AG09309 (cell line): ENCODE measurements around the gene ESF1.
A peak's percentile ranks its signal among the peaks of the same experiment; 100 is the strongest.
"Not testable (repeated sequence)": the region's sequence is repeated elsewhere in the genome, so short reads cannot be mapped to it uniquely, and the experiment has no call there.

Source experiments
- DNase-seq: peaks from one replicate; pipeline ENCODE4 v3.0.0-alpha.2; 2010; ENCODE audit warnings: low read depth
- H3K4me3 ChIP-seq: 2 replicates; pipeline ENCODE4 v1.5.1; 2011; ENCODE audit warnings: mild to moderate bottlenecking, low read depth, low read length, moderate library complexity; ENCODE audit not compliant: control insufficient read depth
- CTCF ChIP-seq: IDR thresholded peaks from 2 replicates; pipeline ENCODE4 v1.5.1; 2011; ENCODE audit warnings: mild to moderate bottlenecking, low read depth, low read length, inconsistent platforms; ENCODE audit not compliant: insufficient read depth, control insufficient read depth; ENCODE audit errors: missing control alignments

Gene ESF1

GRCh38 chr20:13765299-13765698, 19.4 kb downstream of the ESF1 start:
- no peak overlapping the region for H3K4me3 ChIP-seq
- no peak for TF ChIP-seq CTCF
- no peak for DNase-seq

- not testable (repeated sequence) for H3K4me3 ChIP-seq, DNase-seq
These were observed 24.2 kb downstream of the ESF1 start for GRCh38 chr20:13760451-13760946.

GRCh38 chr20:13758884-13759283, 25.8 kb downstream of the ESF1 start:
- no peak overlapping the region for H3K4me3 ChIP-seq
- no peak for DNase-seq
- no peak for TF ChIP-seq CTCF

- no peak for DNase-seq
- TF ChIP-seq CTCF: no peak
- H3K4me3 ChIP-seq: no peak overlapping the region
These were observed 28.2 kb downstream of the ESF1 start for GRCh38 chr20:13756551-13756950.

GRCh38 chr20:13755809-13756208, 28.9 kb downstream of the ESF1 start:
- H3K4me3 ChIP-seq: no peak overlapping the region
- DNase-seq: no peak
- TF ChIP-seq CTCF: peak; percentile 21

- no peak for DNase-seq
- no peak for TF ChIP-seq CTCF
- no peak overlapping the region for H3K4me3 ChIP-seq
These were observed 31.2 kb downstream of the ESF1 start for GRCh38 chr20:13753436-13754036.

GRCh38 chr20:13749811-13750210, 34.9 kb downstream of the ESF1 start:
- no peak for TF ChIP-seq CTCF
- no peak for DNase-seq
- H3K4me3 ChIP-seq: no peak overlapping the region
